NCI-H2227 (cell line): ENCODE data around the gene RBM44.

Source experiments
- DNase-seq: peaks from one replicate; lab custom pipeline; 2025; ENCODE audit not compliant: unreplicated experiment; lab: John Stamatoyannopoulos, UW

RBM44 gene

DNA sequence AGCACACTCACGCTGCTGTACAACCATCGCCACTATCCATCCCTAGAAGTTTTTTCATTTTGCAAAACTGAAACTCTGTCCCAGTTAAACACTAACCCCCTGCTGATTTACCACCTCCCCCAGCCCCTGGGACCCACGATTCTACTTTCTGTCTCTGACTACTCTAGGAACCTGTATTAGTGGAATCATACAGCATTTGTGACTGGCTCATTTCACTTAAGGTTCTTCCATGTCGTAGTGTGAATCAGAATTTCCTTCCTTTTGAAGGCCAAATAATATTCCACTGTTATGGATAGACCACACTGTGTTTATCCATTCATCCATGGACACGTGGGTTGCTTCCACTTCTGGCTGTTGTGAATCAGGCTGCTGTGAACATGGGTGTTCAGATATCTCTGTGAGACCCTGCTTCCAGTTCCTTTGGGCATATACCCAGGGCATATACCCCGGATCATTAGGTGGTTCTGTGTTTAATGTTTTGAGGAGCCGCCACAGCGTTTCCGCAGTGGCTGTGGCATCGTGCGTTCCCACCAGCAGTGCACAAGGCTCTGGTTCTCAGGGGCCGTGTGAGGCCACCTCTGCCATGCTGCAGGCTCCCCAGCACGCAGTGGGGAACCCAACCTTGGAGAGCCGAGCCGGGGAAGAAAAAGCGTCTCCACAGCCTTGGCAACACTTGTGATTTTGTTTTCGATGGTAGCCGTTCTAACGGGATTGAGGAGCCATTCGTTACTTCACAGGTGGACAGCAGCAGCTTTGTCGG, 70.9 kb downstream of the RBM44 start:
- DNase-seq = no peak

DNA sequence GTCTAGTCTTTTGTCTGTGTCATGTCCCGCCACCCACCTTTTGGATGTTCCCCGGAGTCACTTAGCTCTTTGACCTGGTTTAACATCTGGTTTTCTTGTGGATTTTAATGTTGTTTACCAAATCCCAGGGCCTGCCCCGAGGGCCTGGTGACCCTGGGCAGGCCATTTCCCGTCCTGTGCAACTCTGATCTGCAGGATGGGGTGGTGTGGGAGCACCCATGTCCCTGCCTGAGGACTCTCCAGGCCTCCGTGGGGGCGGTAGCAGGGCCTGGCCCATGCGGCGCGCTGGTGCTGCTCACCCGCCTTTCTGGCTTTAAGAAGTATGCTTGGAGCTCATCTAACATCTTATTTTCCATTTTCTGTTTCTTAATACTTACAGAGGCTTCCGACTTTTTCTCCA, 71.5 kb downstream of the RBM44 start:
- DNase-seq = no peak

DNA sequence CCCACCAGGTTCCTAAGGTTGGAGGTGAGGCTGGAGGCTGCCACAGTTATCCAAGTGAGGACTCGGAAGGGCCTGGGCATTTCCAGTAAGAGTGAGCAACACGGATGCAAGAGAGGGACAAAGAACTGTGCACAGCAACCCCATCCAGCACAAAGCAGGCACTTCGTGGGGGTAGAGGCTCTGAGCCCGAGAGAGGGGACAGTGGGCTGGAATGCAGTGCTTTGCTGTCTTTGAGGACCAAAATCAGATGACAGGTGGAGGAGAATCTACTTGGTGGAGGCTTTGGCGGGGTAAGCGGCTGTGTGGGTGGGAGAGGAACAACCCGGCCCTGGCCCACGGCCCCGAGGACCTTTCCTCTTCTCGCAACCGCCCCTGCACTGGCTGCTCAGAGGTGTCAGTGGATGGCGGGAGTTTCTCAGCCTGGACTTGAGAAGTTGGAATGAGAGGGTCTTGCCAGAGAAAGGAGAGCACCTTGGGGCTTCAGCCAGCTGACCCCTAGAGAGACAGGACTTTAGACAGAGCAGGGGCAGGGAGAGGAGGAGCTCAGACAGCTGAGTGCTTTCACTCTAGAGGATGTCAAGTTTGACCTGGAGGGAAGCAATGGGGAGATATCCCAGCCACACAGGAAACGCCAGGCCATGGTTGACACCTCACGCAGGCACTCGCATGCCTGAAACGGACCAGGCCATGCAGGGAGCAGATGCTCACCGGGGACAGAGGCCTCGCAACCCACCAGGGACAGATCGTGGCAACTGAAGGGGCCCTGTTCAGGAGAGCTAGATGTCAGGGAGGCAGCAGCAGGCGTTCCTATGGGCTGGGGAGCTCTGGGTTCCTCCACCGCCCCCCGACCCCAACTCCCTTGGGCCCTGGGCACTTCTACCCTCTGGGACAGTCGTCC, 72.4 kb downstream of the RBM44 start:
- DNase-seq = no peak

DNA sequence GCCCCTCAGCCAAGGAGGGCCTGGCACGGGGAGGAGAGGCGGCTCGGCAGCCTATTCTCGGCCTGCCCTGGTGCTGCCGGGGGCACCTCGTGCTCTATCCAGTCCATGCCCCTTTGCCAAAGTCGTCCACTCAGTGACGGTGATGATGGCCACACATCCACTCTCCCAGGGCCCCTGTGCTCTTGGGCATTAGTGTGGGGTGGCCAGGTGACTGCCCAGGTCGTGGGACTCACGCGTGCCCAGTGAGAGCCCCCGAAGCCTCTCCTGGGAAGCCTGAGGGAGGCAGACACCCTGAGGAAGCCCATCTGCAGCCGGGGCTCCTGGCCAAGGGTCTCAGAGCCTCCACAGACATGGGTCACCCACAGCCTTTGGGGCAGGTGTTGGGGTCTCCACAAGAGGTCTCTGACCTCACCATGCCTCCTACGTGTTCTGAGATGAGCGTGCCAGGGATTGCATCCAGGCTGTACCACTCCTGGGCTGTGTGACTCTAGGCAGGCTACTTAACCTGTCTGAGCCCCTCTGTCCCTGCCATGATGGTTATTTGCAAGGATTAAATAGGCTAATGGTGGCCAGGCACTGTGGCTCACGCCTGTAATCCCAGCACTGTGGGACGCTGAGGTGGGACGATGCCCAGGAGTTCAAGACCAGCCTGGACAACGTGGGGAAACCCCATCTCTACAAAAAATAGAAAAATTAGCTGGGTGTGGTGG, 73.8 kb downstream of the RBM44 start:
- DNase-seq = no peak

DNA sequence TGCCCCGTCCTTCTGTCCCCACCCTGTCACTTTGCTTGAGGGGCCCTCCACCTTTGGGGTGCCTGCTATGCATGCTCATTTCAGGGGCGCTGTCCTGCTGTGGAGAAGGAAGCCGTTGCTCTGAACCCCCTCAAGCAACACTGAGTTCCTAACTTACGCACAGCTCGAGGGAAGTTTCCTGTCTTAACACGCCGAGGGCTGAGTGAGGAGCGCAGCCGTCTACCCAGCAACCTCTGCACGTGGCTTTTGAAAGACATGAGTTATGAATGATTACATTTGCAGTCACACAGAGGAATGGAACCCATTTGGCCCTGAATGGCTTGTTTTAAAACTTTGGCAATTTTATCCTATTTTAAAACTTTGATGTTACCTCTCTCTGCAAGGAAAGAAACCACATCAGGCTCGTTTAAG, 74.8 kb downstream of the RBM44 start:
- no peak for DNase-seq

DNA sequence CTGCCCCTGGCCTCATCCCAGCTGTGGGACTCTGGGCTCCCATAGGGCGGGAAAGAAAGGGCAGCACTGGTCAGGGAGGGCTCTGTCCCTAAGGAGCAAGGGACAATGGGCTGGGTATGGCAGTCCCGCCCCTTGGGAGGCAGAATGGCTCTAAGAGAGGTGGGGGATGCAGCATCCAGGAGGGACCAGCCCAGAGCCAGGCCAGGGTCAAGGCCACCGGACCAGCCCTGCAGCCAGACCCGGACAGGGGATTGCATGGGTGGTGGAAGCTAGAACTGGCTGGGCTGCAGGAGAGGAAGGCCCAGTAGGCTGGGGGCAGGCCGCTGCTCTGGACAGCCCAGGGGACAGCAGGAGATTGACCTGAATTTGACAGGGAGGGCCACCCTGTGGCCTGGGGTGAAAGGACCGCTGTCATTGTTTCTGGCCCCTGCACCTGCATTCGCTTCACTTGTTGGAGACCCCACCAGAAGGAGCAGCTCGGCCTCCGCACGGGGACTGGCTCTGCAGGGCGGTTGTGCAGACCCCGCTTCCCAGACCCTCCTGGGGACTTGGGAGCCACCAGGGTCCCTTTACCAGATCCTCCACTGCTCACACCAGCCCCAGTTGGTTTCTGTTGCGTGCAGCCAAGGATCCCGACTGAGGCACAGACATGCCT, 75.4 kb downstream of the RBM44 start:
- no peak for DNase-seq

DNA sequence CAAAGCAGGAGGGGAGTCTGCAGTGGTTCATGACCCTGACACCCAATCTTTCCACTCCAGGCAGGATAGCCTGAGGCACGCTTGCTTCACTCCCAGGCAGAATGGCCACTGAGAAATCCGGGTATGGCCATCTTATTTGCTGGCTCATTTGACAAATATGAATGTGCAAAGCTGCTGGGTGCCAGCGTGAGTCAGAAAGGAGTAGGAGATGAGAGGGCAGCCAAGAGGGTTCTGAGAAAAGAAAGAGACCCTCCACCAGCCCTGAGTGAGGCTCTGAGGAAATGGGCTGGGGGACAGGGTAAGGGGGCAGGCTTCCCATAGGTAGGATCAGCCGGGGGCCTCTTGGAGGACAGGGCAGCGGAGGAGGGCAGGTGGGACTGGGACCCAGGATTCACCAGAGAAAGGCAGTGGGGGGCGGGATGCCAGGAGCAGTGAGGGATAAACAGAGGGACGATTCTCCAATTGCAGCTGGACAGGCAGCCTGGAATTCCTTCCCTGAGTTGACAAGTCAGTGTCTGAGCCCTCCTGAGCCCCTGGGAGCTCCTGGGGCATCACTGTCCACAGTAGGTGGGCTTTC, 76.1 kb downstream of the RBM44 start:
- no peak for DNase-seq

DNA sequence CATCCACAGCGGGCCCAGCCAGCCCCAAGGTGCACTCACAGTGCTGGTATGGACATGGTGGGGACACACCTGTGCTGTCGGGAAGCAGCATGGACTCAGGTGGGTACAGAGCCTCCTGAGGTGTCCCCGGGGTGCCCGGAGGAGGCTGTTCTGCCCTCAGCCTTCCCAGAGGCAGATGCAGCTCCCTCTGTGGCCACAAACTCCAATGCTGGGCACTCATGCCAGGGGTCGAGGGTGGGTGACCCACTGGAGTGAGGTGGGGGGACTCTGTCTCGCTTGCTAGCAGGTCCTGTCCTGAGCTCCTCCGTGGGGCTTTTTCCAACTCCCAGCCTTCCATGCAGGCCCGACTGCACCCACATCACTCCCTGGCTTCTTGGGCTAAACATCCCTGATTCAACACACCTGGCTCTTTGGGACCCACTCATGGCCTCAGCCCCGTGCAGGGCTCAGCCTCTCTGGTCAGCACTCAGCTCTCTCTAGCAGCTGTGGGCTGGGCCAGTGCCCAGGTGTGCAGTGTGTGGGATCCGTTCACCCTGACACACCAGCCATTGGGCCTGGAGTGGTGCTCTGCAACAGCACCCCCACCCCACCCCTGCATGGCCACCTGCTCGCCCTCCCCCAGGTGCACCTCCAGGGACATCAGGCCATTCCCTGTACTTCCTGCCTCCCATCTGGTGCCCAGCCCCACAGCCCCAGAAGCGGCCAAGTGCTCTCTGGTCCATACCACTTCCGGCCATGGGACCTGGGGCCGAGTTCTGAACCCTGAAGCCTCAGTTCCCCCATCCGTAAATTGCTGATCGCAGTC, 76.9 kb downstream of the RBM44 start:
- DNase-seq = no peak

DNA sequence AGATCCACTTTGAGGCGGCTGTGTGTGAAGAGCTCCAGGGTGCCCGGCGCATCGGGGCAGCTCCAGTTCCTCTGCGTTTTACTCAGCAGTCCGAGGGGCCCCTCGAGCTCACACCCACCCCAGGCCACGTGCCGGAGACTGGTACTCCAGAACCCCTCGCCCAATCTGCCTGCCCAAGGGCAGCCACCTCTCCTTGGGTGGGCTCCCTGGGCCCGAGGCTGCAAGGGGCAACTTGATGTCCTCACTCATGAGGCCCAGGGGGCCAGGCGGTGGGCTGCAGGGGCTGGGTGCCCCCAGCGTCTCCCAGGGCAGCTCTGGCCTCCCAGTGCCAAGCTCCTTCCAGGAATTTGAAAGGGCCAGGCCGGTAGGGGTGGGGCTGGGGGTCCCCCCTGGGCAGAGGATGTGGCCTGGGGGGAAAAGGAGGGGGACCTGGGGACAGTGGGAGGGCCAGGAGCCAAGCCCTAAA, 77.5 kb downstream of the RBM44 start:
- DNase-seq = no peak

DNA sequence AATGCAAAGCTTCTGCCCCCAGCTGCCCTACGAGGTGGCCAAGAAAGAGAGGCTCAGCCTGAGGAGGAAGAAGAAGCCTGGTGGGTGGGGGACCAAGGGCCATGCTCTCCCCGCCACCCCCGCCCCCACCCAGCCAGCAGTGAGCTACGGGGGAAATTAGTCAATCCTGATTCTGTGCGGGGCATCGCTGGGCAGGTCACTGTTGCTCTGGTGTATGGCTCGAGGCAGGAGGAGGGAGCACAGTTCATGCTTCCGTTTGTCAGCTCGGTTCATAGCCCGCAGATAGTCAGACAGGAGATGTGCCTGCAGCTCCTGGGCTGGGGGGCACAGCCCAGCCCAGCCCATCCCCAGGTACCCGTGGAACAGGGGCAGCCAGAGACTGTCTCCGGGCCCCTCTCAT, 78.0 kb downstream of the RBM44 start:
- no peak for DNase-seq

DNA sequence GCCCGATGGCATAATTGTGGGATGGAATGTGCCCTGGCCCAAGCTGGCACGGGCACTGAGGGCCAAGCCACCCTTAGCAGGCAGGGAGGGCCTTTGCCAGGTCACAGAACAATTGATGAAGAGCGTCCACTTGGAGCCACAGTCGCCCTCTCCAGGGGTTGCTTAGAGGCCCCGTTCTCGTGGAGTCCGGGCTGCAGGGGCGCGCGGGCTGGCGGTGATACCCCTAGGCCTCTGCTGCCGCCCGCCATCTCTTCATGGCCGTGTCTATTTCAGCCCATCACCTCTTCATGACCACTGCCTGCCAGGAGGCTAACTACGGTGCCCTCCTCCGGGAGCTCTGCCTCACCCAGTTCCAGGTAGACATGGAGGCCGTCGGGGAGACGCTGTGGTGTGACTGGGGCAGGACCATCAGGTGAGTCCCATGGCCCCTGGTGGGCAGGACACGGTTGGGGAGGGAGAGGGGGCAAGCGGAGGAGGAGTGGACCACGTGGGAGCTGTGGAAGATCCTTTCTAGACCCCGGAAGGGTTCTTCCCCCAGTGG, 78.4 kb downstream of the RBM44 start:
- DNase-seq = no peak

DNA sequence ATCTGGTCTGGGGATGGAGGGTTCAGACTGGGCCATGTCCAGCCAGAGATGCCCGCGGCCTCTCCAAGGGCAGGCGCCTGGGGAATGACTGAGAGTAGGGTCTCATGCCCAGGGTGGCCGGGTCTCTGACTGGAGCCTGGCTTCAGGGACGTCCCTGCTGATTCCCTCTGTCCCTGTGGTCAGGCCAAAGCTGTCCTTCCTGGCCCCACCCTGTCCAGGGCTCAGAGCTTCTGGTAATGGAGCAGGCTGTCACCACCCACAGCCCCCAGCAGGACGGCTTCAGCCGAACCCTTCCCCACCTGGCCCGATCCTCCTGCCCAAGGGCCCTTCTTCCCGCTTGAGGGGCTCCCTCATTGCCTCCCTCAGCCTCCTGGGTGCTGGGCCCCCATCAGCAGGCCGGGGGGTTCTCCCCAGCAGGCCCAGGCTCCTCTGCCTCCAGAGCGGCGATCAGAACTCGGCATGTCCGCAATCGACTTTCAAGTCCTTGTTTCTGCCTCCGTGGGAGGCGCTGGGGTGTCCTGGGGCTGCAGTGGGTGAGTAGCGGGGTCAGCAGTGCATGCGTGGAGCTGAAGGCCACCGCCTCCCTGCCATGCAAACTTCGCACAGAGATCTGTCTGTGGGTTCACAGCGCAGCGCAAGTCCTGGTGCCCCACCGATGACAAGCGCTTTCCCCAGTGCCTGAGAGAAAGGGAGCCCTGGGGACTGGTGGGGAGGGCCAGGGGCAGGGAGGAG, 79.2 kb downstream of the RBM44 start:
- no peak for DNase-seq

DNA sequence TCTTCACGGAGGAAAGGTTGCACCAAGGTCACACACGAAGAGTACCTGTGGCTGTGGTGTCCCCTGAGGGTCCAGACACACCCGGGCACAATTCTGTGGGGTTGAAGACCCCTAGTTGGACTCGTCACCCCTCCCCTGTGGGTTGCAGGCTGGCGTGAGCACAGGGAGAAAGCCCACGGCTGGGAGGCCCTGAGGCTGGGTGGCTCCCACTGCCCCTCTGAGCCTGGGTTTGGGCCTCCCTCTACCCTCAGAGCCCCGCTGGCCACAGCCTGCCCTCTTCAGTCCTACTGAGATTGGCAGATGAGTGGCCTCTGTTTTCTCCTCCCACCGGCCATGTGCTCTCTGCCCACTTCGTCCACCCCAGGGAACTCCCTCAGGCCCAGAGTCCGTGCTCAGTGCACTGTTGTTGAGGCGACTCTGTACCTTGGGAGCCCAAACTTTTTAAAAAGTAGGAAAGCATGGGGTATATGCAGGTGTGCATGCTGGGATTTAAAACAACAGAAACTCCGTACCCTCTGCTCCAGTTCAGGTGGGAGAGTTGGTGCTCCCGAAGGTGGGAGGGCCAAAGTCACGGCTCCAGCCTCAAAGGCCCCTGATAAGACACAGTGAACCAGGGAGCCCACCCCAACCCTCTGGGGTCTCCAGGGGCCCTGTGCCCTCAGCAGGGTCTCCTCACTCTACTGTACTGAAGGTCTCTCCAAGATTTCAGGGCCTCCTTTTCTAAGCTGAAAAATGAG, 79.9 kb downstream of the RBM44 start:
- DNase-seq = no peak

DNA sequence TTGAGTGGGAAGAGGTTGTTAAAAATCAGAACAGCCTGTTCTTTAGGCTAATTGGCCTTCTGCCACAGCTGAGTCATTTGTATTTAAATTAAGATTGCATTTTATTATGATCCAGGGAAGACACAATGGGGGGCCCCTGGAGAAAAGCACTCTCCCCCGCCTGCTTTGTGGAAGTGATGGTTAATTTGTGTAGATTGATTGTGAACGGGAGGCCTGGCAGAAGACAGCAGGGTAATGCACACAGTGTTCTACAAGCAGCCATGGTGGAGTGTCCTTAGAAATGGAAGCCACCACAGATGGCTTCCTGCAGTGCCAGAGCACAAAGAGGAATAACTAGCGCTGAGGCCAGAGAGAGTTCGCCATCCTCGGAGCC, 80.5 kb downstream of the RBM44 start:
- DNase-seq = no peak

DNA sequence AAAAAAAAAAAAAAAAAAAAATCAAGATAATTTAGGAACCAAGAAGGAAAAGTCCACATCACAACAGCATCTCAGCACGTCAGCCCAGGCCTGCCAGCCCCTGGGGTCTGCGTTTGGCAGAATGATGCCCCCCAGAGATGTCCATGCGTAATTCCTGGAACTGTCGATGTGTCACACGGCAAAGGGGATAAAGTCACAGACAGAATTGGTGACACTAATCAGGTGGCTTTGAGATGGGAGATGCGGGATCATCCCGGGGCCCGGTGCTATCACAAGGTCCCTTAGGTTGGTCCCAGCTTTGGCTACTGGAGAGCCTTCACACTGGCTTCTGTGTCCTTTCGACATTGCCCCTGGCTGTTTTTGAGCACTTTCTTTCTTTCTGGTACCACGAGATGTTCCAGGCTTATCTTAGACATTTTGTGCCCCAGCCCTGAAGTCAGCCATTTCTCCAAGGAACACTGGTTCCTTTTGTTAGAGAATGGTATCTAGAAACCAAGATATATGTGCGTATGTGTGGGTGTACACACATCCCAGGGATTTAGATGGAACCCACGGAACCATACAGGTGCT, 81.5 kb downstream of the RBM44 start:
- DNase-seq = no peak

DNA sequence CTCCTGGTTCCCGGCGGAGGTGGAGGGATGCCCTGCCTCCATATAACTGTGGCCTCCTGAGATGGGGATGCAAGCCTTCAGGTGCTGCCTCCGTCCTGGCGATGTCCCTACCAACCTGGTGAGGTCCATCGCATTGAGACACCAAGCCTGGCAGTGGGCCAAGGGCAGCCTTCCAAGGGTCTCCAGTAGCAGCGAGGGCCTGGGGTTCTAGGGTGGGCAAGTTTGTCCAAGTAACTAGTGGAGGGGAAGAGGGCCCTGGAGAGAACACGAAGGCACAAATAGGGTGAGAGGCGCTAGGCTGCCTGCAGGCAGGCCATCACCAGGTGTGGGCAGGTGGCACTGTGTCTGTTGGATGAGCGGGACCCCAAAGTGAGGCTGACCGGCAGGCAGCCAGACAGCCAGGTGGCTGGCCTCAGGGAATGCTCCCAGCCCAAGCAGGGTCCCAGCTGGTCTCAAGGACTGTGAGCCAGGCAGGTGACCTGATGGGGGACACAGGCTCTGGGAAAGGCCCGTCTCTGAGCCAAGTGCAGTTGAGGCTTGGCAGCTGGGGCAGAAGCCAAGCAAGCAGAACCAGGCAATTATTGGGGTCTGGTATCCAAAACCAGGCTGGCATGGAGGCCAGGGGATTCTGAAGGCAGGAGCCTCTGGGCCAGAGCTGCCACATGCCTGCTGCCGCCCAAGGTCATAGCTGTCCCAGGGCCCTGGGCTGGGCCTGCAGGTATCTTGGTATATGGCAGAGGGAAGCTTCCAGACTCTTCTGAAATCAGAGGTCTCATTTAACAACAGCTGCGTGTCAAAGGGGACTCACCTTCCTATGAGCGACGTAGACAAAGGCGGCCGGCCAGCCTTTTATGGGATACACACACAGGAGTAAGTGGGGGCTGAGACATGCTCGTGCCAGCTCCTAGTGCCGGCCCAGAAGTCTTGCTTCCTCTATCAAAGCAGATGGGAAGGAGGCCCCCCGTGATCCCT, 84.2 kb downstream of the RBM44 start:
- no peak for DNase-seq

DNA sequence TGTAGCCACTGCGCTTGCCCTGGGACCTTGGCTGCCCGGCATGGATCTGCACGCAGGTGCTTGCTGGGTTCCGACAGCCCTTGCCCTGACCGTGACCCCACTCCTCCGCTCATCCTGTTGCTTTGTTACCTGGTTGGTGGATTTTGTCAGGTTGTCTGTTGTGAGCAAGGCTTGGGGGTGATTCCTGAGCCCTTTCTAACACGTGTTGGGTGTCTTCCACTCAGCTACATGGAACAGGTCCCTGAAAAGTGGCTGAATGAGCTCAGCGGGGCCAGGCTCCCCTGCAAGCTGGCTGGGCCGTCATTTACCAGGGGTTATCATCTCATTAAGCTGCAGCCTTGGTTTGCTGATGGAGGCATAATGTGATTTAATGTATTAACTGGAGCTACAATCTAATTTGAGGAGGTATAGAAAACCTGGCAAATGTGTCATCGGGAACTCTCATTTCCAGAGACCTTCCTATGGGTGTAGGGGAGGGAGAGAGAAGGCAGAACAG, 85.4 kb downstream of the RBM44 start:
- no peak for DNase-seq
